C4-2B (cell line): ENCODE measurements around the gene KLRF2.

Source experiments
- H3K27ac ChIP-seq: fragments of 450-650 bp; 2 replicates; pipeline ENCODE4 v1.5.1; 2017
- ZFX ChIP-seq: fragments of 450-650 bp; IDR thresholded peaks from 2 replicates; pipeline ENCODE4 v1.6.1; 2017
- TF ChIP-seq, protein P1 (sequence below): fragments of 450-650 bp; conservative IDR thresholded peaks from 2 replicates; pipeline ENCODE4 v1.5.1; 2017; ENCODE audit warnings: mild to moderate bottlenecking

Gene KLRF2

DNA sequence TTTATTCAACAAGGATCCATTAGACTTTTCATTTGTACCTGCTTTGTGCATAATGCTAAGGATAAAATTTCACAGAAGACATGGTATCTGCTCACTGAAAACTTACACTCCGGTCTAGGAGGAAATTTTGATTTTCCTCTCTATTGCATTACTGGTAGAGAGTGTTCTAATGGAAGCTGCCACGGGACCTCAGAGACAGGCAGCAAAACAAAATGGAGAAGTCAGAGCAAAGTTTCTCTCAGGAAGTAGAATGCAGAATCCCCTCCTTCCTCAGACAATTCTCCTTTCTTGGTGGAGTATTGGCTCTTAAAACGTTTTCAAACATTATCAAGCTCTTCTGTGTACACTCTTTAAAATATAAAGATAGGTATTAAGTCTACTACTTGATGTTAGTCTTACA lies 24.4 kb upstream of the KLRF2 start:
- no peak overlapping the region for H3K27ac ChIP-seq
- TF ChIP-seq, protein P1, sequence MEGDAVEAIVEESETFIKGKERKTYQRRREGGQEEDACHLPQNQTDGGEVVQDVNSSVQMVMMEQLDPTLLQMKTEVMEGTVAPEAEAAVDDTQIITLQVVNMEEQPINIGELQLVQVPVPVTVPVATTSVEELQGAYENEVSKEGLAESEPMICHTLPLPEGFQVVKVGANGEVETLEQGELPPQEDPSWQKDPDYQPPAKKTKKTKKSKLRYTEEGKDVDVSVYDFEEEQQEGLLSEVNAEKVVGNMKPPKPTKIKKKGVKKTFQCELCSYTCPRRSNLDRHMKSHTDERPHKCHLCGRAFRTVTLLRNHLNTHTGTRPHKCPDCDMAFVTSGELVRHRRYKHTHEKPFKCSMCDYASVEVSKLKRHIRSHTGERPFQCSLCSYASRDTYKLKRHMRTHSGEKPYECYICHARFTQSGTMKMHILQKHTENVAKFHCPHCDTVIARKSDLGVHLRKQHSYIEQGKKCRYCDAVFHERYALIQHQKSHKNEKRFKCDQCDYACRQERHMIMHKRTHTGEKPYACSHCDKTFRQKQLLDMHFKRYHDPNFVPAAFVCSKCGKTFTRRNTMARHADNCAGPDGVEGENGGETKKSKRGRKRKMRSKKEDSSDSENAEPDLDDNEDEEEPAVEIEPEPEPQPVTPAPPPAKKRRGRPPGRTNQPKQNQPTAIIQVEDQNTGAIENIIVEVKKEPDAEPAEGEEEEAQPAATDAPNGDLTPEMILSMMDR: no peak
- TF ChIP-seq ZFX: no peak

DNA sequence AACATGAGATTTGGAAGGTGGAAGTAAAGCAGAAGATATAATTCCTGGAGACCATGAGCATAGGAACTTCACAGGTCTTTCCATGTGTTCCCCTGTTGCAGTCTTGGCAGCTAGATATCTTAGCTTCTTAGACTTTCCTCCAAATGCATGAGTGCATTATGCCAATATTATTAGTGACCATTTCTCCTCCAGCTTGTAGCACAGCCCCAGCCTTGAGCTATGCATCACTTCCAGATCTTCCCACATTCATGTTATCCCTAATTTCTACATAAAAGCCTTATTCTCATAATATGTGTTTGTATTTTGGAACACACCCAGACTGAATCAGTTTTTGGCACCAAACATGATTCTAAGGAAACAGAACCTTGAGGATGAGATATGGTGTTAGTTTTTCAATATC lies 23.2 kb upstream of the KLRF2 start:
- H3K27ac ChIP-seq: no peak overlapping the region
- TF ChIP-seq, protein P1: no peak
- no peak for TF ChIP-seq ZFX

DNA sequence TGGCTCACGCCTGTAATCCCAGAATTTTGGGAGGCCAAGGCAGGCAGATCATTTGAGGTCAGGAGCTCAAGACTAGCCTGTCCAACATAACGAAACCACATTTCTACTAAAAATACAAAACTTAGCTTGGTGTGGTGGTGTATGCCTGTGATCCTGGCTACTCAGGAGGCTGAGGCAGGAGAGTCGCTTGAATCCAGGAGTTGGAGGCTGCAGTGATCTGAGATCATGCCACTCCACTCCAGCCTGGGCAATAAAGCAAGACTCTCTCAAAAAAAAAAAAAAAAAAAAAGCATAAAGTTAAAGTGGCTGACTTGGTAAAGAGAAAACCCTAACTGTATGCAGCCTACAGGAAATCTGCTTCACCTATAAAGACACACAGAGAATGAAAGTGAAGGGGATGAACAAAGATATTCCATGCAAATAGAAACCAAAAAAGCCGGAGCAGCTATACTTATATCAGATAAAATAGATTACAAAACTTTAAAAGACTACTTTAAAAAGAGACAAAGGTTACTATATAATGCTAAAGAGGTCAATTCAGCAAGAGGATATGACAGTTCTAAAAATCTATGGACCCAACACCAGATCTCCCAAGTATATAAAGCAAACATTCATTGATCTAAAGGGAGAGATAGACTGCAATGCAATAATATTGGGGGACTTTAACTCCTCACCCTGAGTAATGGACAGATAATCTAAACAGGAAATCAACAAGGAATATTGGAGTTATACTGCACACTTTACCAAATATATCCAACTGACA lies 16.2 kb upstream of the KLRF2 start:
- no peak overlapping the region for H3K27ac ChIP-seq
- TF ChIP-seq, protein P1: no peak
- no peak for TF ChIP-seq ZFX

DNA sequence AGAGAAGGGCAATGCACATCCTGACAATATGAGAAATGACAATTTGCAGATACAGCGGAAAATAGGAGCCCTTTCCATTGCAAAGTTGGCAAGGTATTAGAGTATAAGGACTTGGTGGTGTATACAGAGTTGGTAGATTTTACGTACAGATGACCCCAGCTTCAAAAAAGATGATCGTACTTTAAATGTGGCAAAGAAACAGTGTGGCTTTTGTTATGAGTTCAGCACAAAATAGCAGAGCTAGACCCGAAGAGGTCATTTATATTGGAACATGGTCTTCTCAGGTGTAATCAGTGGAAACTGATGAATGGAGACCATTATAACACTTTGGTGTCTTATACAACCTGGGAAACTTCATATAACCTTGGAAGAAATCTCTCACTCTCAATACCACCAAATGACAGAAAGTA lies 14.4 kb upstream of the KLRF2 start:
- TF ChIP-seq, protein P1: no peak
- no peak overlapping the region for H3K27ac ChIP-seq

- TF ChIP-seq, protein P1: no peak
- no peak for TF ChIP-seq ZFX
- no peak overlapping the region for H3K27ac ChIP-seq
Measured at GRCh38 chr12:9867531-9867930, 13.8 kb upstream of the KLRF2 start.

- H3K27ac ChIP-seq: no peak overlapping the region
- TF ChIP-seq, protein P1: no peak
- no peak for TF ChIP-seq ZFX
Measured at GRCh38 chr12:9868311-9868801, 12.9 kb upstream of the KLRF2 start.

GRCh38 chr12:9868951-9869306 lies 12.4 kb upstream of the KLRF2 start:
- TF ChIP-seq, protein P1: no peak
- TF ChIP-seq ZFX: no peak
- H3K27ac ChIP-seq: no peak overlapping the region
